GM18511 (cell line): ENCODE results near the gene RPTOR.

Experiments used
- ATAC-seq: cut with Tn5 transposase; IDR thresholded peaks from one replicate; pipeline ENCODE4 v1.9.1; 2021; ENCODE audit warnings: mild to moderate bottlenecking, moderate library complexity; ENCODE audit not compliant: unreplicated experiment

The RPTOR gene

DNA sequence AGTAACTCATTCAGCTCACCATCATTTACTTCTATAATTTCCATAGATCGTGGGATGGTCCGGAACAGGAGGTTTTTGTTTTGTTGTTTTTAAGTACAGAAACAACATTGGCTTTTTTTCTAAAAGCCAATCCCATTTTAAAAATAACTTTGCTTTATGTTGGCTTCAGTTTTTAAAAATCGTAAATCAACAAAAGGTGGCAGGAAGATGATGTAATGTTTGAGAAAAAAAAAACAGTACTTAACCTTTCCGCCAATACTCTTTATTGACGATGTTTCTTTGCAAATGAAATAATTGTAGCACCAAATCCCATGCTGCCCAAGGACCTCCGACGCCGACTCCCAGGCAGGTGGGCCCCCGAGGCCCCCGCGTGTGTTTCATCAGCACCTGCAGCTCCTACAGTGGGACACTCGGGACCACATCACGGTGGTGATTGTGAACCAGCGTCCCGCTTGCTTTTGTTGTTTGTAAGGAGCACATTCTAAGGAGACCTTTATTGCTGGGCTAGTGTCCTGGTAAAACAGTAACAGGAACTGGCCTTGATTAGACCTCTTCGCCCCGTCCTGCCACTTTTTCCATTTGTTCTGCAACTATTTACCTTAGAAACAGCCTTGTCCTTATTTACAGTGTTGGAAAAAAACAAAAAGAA, 306.8 kb downstream of the RPTOR start:
- no peak for ATAC-seq

DNA sequence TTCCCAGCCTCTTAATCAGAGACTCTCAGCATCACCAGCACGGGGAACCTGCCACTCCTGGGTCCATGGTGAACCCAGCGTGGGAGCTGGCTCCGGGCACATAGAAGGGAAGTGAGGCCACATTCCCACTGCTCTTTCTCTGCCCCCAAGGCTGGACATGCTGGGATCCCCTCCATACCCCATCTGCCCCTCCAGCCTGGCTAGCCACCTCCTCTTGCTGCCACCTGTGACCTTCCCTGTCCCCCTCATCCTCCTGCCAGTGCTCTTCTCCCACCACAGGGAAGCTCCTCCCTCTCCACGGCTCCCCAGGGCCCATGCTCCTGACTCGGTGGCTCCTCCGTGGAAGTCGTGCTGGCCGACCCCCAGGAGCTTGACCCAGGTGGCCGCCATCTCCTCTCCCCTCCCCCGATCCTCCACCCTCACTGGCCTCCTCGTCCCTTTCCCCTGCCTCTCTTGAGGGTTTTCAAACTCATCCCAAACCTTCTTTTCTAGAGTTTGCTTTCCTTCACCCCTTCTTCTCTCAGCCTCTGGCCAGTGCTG, 307.9 kb downstream of the RPTOR start:
- no peak for ATAC-seq

DNA sequence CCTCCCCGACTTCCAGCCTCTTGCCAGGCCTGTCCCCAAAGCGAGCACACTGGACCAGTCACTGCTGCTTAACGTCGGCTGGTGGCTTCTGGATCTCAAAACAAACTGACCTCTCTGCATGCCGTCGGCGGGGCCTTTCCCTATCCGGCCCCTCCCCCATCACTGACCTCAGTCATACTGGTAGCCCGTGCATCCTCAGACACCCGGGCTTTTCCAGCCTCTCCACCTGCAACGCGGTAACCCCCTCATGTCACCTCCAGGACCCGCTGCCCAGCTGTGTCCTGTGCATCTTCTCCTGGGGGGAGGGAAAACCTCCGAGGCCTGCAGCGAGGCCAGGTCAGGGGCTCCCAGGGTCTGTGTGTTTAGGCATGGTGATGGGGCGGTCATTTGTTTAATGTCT, 308.4 kb downstream of the RPTOR start:
- no peak for ATAC-seq

DNA sequence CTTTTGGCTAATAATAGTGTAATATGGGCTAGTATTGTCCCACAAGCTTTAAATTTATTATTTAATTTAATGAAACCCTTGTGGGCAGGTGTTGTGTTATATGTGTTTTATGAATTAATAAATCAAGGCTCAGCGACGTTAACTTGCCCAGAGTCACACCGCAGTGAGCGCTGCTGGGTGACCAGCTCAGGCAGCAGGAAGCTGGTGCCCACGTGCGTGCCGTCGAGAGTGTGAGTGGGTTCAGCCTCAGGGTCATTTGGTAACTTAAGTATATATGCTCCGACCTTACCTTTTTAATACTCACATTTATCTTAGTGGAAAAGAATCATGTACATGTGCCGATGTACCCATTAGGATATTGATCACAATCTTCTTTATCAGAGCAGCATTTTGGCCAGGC, 309.6 kb downstream of the RPTOR start:
- ATAC-seq, result no peak

DNA sequence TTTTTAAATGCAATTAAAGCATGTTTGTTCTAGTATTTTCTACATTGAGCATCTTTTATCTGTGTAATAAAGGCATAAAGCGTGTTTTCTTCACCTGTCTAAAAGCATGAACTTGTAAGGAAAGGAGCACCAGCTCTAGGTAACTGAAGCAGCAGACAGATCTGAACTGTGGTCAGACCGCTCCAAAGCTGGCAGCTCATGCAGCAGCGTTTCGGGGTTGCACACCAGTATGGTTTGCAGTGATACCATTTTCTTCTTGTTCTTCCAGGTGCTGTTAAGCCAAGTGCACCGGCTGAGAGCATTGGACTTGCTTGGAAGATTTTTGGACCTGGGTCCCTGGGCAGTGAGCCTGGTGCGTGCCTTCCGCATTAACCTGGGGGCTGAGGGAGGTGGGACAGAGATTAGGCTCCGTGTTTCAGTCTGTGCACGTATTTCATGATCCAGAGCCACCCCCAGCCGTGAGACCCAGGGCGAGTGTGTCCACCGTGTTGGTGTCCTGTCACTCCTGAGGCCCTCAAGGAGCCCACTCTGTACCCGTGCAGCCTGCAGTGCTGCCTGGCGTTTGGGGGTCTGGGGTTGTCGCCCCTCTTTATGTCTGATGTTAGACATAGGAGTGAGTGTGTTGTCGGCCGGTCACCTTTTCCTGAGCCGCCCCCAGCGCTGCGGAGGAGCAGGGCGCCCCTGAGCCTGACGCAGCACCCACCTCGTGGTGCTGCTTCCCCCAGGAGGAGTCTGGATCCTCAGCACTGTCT, 310.7 kb downstream of the RPTOR start:
- ATAC-seq, result no peak

DNA sequence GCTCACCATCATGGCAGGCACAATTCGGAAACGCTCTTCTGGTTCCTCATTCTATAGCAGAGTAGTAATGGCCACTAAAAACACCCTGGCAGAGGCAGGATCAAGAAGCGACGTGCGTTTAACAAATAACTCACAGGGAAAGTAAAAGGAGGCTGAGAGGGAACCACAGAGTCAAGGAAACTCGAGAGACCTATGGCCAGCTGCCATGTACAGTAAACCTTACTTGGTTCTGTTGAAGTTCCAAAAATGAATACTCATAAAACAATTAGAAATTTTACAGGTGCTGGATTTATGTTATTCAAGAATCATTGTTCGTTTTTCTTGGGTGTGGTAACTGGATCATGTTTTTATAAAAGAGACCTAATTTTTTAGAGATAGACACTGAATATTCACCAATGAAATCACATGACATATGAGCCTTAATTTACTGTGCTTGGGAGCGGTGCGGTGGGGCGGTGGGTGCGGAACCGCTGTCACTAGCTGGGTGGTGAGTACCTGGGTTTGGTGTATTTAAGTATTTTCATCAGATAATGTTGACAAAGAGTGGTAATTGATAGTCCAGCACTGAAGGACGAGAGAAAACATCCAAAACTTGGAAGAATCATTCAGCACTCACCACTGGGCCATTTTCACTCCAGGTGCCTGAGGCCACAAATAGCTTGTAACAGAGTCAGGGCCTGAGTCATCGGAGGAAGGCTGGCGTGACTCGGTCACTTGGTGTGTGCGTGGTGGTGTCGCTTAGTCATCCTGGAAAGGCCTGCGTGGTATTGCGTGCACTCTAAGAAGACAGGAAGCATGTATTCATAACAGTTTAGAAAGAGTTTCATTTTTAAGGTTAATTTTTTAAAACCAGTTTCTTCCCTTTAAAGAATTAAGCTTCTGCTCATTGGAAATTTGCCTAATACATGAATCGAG, 311.6 kb downstream of the RPTOR start:
- ATAC-seq, result peak; percentile 87

DNA sequence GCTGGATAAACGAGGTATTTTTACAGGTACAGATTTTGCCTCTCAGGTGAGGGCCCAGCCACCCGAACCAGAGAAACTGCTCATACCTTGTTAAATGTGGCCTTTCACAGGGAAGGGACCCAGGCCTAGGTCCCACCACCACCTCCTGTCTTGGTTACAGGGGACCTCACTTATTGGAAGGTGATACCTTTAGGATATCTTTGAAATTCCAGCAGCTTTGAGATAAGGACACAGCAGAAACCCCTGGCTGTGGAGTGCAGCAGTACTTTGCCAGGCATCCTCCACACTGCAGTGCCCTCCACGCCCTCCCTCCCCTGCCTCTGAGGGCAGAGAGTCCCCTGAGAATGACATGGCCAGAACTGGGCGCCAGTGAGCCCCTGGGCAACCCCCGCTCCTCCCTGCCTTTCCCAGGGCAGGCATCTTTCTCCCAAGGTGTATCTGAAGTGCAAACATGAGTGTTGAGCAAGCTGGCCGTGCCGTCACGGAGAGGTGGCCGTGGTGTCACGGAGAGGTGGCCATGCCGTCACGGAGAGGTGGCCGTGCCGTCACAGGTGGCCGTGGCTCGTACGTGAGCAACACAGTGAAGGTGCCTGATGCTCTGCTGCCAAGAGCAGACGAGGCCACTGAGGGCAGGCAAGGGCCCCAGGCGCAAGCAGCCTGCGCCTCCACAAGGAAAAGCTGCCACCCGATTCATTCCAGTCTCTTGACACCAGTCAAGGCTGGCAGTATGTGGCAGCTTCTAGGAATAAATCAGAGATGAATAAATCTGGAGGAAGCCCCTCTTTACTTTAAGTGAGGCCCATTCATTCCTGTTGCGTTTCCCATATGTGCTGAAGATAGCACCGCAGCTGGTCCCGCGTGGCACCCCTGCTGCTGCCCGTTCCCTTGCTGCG, 312.5 kb downstream of the RPTOR start:
- peak; percentile 20 for ATAC-seq

DNA sequence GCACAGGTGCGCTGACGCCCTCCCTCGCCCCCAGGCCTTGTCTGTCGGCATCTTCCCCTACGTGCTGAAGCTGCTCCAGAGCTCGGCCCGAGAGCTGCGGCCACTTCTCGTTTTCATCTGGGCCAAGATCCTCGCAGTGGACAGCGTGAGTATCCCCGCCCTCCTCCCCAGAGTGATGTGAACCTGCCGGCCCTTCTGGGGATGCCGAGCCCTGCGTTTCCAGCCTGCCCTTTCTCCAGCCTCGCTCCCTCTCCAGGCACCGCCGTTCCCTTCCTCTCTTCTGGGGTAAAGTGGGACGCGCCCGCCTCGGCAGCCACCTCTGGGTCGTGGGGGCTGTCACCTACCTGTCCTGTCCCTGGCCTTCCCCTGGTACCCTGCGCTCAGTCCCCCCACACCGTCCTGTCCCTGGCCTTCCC, 313.1 kb downstream of the RPTOR start:
- ATAC-seq, result no peak

DNA sequence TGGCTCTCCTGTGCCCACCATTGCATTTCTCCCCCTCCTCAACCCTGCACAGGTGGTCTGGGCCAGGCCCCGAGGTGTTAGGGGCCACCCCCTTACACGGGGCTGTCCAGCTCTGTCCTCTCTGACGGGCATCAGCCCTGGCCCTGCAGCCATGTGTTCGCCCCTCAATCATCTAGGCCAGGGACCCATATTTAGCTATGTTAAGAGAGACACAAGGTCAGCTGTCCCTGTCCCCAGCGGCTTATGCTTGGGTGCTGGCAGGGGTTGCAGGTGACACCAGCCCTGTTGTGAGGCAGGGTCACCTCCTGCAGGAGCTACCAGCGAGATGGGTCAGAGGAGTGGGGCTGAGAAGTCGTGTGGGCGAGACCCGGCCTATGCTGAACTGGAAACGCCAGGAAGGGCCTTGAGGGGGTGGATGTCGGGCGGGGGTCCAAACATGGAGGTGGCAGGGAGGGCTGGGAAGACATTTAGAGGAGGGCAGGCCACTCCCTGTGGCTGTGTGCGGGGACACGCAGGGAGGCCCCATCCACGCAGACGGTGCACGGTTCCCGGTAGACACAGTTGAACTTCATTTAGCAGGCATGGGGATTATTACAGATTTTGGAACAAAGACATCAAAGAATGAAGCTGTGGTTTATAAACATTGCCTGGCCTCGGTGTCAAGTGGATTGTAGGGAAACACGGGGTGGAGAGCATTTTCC, 313.8 kb downstream of the RPTOR start:
- ATAC-seq, result no peak

DNA sequence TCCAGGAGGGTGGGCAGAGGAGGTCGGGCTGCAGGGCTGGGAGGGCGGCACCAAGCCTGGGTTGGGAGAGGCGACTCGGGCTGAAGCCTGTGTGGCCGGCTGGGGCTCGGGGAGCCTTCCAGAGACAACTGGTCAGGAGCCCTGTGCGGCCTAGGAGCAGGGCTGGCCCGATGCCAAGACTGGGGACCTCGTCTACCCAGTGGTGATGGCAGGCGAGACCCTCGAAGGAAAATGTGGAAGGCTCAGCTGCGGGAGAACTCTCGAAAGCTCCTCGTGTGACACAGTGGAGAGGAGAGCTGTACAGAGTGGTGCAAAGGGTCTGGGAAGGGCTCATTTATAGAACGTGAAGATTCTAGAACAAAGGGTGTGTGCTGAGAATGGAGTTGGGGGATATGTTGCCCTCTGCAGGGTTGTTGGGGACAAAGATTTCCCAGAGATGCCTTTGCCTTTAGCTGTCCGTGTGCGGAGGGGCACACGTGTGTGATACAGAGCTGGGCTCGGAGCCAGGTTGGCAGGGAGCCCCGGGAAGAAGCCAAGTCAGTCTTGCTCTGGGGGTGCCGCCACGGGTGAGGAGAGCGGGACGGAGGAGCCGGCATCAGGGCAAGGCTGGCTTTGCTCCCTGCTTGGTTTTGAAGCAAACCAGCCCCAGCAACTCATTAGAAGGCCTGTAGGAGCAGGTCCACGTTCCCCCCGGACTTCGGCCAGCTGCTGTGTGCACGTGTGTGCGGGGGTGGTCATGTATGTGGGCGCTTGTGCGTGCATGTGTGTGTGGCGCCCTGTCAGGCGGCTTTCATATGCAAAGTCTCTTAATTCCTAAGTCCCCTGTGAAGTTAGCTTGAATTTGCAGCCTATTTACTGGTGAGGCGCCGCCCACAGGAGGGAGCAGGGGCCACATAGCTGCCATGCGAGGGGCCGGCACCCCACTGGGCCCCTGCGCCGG, 314.6 kb downstream of the RPTOR start:
- ATAC-seq, result no peak

DNA sequence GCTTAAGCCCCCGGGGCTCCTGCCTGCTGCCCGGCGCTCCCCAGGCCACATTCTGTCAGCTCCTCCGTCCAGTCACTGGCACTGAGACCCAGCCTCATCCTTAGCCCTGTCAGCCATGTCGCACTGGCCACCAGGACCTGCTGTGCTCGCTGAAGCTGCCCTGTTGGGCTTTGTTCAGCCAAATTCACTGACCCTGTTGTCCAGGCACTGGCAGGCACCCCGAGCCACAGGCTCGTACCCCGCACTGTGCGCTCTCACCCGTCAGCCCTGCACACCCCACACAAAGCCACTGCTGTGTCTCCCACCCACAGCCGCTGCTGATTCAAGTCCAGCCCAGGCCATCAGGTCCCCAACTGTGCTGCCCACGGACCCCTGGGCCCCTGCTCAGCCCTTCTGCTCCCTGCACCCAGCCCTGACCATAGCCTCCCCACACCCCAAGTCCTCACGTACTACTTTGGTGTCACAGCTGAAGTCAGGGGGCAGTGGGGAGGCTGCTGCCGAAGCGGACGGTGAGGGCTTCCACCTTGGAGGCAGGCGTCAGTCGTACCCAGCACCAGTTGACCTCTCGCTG, 315.5 kb downstream of the RPTOR start:
- ATAC-seq, result no peak

DNA sequence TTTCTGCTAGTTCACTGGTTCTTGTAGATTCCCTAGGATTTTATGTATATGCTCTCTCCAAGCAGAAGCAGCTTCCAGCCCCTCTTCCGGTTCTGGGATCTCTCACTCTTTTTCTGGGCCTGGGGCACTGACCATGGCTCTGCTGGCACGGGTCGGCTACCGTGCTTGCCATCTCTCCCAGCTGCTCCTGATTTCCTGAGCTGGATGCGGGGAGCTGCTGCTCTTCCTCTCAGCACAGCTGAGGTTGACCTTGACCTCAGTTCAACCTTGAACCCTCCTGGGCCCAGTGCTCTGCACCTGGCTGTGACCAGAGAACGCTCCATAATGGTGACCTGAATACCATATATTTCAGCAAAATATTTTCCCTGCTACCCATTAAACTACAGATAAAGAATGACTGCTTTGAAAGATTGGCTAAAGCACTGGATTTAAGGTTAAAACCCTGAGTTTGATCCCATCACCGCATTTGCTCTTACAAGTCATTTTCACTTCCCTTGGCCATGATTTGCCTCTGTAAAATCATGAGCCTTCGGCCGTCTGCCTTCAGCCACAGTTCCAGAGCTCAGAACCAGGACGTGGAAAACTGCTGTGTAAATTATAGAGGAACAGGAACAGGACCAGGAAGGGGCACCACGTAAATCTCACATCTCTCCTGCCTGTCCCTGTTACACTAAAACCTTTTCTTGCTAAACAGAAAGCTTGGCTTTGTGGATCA, 316.2 kb downstream of the RPTOR start:
- ATAC-seq, result no peak

DNA sequence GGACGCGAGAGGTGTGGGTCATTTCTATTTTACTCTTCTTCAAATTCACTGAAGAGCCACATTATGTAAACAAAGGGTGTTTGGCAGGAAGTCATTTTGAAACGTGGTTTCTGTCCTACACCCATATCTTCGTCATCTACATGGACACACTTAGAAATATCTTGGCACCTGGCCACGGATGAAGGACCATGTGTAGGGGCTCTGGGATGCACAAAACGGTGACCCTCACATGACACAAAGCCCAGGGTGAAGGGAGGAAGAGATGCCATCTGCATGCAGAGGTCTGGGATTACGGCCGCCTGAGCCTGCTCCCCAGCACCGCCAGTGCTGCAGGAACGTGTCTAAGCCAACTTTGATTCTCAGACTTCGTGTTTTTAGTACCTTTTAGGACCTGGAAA, 316.8 kb downstream of the RPTOR start:
- no peak for ATAC-seq

DNA sequence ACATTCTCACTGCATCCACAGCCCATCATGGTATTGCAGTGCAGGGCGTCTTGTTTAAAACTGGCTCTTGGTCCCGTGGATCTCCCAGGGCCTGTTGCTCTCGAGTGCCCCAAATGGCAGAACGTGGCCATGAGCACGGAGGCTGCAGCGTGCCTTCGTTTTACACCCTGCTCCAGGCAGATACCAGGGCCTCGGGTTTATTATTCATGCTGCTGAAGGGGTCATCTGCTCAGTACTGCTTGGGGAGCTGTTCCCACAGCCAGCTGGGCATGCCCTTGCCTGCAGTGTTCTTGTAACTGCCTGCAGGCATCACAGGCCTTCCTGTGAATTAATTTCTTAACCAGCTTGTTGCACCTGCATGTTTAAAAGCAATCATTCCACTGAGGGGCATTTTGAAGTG, 317.3 kb downstream of the RPTOR start:
- ATAC-seq, result no peak

DNA sequence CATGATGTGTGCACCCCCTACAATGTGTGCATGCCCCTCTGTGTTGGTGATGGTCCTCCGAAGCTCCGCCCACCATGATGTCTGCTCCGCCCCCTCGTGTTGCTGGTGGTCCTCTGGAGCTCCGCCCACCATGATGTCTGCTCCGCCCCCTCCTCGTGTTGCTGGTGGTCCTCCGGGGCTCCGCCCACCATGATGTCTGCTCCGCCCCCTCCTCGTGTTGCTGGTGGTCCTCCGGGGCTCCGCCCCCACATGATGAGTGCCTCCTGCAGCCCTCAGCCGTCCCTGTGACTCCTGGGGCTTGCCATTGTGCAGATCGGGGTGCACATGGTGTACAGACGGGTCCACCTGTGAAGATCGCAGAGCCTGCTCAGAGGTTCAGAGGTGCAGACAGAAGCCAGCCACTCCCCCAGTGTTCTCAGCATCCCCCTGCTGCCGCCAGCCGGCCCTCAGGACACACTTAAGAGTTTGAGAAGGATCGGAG, 317.9 kb downstream of the RPTOR start:
- no peak for ATAC-seq

DNA sequence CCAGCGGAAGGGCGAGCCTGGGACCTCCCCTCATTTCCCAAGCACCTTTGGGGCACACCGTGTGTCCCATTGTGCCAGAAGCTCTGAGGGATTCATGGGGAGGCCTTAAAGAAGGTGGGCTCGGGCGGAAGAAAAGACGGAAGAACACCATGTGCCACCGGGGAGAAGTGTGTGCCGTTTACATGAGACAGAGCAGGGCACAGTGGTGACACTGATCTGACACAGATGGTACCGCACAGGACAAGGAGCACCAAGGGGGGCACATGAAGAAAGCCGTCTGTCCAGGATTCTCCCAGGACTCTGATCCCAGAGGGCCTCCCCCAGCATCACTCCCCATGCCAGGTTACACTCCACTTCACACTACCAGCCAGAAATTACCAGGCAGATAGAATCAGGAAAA, 318.3 kb downstream of the RPTOR start:
- ATAC-seq, result no peak

DNA sequence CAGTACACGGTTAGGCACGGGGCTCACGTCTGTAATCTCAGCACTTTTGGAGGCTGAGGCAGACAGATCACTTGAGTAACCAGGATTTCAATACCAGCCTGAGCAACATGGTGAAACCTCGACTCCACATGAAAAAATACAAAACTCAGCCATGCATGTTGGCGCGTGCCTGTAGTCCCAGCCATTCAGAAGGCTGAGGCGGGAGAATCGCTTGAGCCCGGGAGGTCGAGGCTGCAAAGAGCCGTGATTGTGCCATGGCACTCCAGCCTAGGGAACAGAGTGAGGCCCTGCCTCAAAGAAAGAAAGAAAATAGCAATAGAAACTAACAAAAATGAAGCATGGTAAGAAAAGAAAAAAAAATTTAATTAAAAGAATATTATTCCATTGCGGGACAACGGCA, 319.0 kb downstream of the RPTOR start:
- no peak for ATAC-seq

DNA sequence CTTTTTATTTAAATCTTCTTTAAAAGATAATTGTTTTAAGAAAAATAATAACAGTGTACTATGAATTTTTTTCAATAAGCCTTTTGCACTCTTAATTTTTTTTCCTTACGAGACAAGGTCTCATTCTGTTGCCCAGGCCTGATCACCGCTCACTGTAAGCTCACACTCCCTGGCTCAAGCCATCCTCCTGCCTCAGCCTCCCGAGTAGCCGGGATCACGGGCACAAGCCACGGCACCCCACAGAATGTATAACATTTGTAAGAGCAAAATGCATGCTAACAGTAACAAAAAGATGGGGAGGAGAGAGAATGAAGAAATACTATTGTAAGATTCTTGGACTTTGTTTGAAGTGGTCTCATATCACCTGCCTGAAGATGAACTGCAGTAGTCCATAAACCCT, 320.1 kb downstream of the RPTOR start:
- ATAC-seq, result no peak
